Endothelial cell of coronary artery (primary cell): ENCODE results near the gene SPAG8. TPM values are rescaled to one million over a fixed set of nuclear protein-coding genes. Genes with fewer than 3 reads are reported as not detected.

Source experiments
- total RNA-seq: library from RNA; depleted of rRNA; stranded (reverse); fragments of >200 nt; gene quantifications from 2 replicates; pipeline ENCODE4 v1.2.3, GENCODE V29; 2014

SPAG8 gene, protein sequence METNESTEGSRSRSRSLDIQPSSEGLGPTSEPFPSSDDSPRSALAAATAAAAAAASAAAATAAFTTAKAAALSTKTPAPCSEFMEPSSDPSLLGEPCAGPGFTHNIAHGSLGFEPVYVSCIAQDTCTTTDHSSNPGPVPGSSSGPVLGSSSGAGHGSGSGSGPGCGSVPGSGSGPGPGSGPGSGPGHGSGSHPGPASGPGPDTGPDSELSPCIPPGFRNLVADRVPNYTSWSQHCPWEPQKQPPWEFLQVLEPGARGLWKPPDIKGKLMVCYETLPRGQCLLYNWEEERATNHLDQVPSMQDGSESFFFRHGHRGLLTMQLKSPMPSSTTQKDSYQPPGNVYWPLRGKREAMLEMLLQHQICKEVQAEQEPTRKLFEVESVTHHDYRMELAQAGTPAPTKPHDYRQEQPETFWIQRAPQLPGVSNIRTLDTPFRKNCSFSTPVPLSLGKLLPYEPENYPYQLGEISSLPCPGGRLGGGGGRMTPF
- total RNA-seq: 0.19 and 0.27 TPM in 2 replicates

DNA sequence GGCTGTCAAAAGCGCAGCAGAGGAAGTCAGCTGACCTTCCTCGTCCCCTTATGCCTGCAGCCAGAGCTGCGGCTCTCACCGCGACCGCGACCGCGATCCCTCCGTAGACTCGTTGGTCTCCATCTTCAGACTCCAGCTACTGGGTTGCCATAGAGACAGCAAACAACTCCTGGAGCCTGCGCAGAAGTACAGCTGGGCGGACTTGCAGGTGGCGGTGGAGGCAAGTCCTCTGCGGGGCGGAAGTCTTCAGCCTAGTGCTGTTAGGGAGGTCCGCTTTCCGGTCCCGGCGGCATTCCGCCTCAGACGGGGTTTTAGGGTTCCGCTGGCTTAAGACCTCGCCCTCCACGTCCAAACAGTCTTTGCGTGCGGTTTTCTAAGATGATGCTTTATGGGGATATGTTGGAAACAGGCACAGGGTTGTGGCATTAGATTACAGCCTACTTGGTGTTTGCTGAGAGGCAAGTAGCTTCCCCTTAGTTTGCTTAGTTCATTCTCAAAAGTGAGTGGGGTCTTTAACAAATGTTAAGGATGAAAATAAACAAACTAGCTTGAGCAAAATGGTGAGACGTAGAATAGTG is at the start of gene SPAG8:
TSS of gene SPAG8 (minus strand) at position 238 of the 578 bp plus-strand sequence. CDS start at position 123, 115 bp downstream.

DNA sequence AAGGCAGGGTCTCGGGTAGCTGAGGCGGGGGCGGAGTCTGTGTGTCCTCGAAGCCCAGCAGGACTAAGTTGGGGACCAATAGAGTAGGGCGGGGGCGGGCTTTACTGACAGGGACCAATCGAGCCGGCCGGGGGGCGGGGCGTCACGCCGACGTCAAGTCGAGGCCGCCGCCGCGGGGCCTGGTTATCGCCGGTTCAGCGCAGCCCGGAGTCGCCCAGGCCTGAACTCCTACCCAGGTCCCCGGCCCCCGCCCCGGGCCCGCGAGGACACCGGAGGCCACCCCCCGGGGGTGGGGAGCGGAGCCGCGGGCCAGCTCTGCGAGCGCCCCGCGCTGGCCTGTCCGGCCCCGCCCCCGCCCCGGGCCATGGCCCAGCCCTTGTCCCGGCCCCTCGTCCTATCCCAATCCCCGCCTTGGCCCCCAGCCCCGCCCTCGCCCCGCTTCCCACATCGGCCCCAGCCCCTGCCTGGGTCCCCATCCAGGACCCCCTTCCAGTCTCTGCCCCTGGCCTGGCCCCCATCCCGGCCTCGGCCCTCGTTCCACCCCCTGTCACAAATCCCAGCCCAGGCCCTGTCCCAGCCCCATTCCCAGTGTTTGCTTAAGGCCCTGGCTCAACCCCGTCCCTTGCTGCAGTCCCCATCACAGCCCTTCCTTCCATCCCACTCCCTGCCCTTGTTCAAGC is 17.2 kb upstream of the SPAG8 start, which contains the start of gene TMEM8B:
TSS of gene TMEM8B (plus strand) at position 145 of the 680 bp plus-strand sequence. CDS start at position 365, 220 bp downstream.

DNA sequence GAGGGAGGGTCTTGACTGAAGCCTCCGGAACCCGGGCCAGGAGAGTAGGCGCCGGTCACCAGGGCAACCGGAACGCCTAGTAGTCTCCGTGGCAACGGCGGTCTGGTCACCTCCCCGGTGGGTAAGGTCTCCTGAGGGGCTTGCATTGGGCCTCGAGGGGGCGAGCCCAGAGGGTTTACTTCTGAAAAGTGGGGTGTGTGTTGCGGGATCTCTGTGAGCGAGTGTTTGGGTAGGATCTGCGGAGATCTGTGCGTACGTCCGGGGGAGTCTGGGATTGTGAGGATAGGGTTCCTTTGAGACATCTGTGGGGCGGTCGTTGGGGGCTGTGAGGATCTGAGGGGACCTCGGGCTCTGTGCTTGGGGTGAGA is 16.6 kb upstream of the SPAG8 start, which contains the start of gene FAM221B:
TSS of gene FAM221B (minus strand) at position 17 of the 368 bp plus-strand sequence. CDS start 2,571 bp downstream, outside the sequence.

DNA sequence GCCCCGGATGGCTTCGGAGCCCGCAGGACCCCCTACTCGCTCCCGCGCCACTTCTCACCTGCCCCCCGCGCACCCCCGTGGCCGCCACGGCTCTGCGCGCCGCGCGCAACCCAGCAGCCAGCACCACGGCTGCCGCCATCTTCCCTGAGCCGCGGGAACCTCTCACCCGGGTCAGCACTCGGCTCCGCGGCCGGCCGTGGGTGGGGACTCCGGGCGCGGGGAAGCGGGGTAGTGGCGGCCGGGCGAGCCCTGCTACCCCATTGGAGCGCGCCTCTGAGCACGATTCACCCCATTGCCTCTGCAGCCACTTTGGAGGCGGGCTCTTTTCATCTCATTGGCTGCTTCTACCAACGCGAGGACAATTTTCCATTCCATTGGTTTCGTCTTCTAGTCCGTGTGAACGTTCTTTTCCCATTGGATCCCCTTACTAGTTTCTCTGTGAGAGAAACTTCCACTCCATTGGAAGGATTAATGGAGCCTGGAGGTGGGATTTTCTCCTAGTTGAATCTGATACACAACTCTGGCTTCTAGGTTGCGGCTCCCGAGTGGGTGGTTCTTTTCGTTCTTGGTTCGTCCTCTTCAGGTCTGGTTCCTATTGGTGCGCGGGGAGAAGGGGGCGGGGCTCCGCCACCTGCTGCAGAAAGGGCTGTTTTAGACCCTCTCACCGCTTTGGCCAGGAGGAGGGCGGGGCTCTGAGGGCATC is 2.9 kb upstream of the SPAG8 start, which contains the start of gene HINT2:
TSS of gene HINT2 (minus strand) at position 202 of the 703 bp plus-strand sequence. CDS start at position 139, 63 bp downstream.

DNA sequence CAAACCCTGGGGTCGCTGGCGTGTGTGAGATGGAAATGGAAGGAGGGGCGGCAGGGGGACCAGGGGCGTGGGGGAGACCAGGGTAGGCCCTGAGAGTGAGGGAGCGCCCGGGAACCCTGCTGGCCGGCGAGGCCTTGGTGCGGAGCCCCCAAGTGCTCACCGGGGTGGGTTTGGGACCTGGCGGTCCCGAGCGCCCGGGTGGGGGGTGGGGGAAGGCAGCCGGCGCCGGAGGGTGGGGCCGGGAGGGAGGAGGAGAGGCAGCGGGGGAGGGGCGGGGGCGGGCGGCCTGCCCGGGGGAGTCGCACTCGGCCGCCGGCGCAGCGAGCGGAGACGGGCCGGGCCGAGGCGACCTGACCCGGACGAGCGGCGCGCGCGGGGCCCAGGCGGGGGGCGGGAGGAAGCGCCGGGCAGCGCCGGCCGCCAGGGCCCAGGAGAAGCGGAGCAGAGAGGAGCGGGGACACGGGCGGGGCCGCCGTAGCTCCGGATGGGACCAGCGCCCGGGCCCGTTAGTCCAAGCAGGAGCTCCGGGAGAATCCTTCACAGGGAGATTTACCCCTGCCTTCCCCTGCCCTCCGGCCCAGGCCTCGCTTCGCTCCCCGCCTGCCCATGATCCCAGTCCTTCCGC is 20.7 kb downstream of the SPAG8 start, which contains the start of gene NPR2:
TSS of gene NPR2 (plus strand) at position 295 of the 625 bp plus-strand sequence. CDS start 818 bp downstream, outside the sequence.

Other genes starting within 250 kb of the SPAG8 start
- gene TESK1, start 207.0 kb downstream of the SPAG8 start, total RNA-seq: 4.0 and 8.4 TPM in 2 replicates
- gene CD72, start 193.8 kb downstream of the SPAG8 start, total RNA-seq: not detected in 2 replicates
- gene SIT1, start 161.3 kb downstream of the SPAG8 start, total RNA-seq: not detected in 2 replicates
- gene RMRP, start 154.2 kb downstream of the SPAG8 start, total RNA-seq: 34,663 and 71,197 TPM in 2 replicates
- gene CCDC107, start 154.0 kb downstream of the SPAG8 start, total RNA-seq: 8.9 and 13.7 TPM in 2 replicates
- 0.38 and 0.81 TPM in 2 replicates for gene ARHGEF39, start 147.1 kb downstream of the SPAG8 start, total RNA-seq
- gene CA9, start 138.3 kb downstream of the SPAG8 start, total RNA-seq: 0.19 TPM in 1 of 2 replicates, not detected in the other
- gene TPM2, start 122.3 kb downstream of the SPAG8 start, total RNA-seq: 316 and 644 TPM in 2 replicates
- 315 and 441 TPM in 2 replicates for gene TLN1, start 80.1 kb downstream of the SPAG8 start, total RNA-seq
- 51.5 and 52.2 TPM in 2 replicates for gene CREB3, start 79.6 kb downstream of the SPAG8 start, total RNA-seq
- 63.2 and 65.8 TPM in 2 replicates for gene GBA2, start 63.0 kb downstream of the SPAG8 start, total RNA-seq
- 8.5 and 10.8 TPM in 2 replicates for gene RGP1, start 63.0 kb downstream of the SPAG8 start, total RNA-seq
- gene MSMP, start 58.0 kb downstream of the SPAG8 start, total RNA-seq: 6.5 and 13.3 TPM in 2 replicates
- gene NPR2, start 20.7 kb downstream of the SPAG8 start, total RNA-seq: 6.2 and 14.1 TPM in 2 replicates
- 18.4 and 21.7 TPM in 2 replicates for gene HINT2, start 2.8 kb upstream of the SPAG8 start, total RNA-seq
- not detected in 2 replicates for gene FAM221B, start 16.5 kb upstream of the SPAG8 start, total RNA-seq
- 0.09 and 1.1 TPM in 2 replicates for gene TMEM8B, start 17.0 kb upstream of the SPAG8 start, total RNA-seq
- not detected in 2 replicates for gene OR13J1, start 58.1 kb upstream of the SPAG8 start, total RNA-seq
- gene HRCT1, start 93.9 kb upstream of the SPAG8 start, total RNA-seq: 0.56 and 3.7 TPM in 2 replicates
- 10.4 and 12.7 TPM in 2 replicates for gene SPAAR, start 97.2 kb upstream of the SPAG8 start, total RNA-seq
- not detected in 2 replicates for gene OR2S2, start 145.9 kb upstream of the SPAG8 start, total RNA-seq
- gene RECK, start 224.7 kb upstream of the SPAG8 start, total RNA-seq: 10.1 and 24.8 TPM in 2 replicates